ENCODE measurements around the gene GNA12.

- TF ChIP-seq CTCF (IDR thresholded peaks at IDR 0.05; ENCODE audit: insufficient read depth, low read length) (no peak), POLR2AphosphoS5 (IDR thresholded peaks at IDR 0.05; ENCODE audit: low read depth) (no peak), GABPA (IDR thresholded peaks at IDR 0.05; ENCODE audit: low read depth) (no peak), REST (IDR thresholded peaks at IDR 0.05; ENCODE audit: insufficient replicate concordance, low read depth) (no peak), SPI1 (IDR thresholded peaks at IDR 0.05; ENCODE audit: borderline replicate concordance, low read depth) (no peak)
Measured at GRCh38 chr7:2716488-2716887, 127.6 kb downstream of the GNA12 start.

Data from HL-60 (cell line).